ENCODE data around the gene PAK4. TPM values are rescaled to one million over a fixed set of nuclear protein-coding genes. Genes with fewer than 3 reads are reported as not detected.
A peak's percentile ranks its signal among the peaks of the same experiment; 100 is the strongest.
"Not testable (repeated sequence)": the region's sequence is repeated elsewhere in the genome, so short reads cannot be mapped to it uniquely, and the experiment has no call there.

Gene PAK4
- total RNA-seq, 2 experiments from 2014 or later = 2.7 to 6.3 TPM

DNA sequence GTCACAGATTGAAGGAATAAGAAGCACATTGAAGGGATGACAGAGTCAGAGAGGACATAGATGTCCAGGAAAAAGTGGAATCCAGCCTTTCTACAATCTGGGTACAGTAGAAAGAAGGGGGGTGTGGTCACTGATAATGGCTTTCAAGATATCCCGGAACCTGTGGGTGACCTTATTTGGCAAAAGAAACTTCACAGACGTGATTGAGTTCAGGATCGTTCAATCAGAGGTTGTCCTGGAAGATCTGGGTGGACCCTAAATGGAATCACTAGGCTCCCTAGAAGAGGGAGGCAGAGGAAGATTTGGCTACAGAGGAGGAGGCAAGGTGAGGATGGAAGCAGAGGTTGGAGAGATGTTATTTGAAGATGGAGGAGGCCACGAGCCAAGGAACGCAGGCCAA is 91.5 kb downstream of the PAK4 start:
- H3K9me3 Mint-ChIP-seq = no peaks in the 10 kb centered on the region
- Histone ChIP-seq H3K4me1 (ENCODE audit: insufficient read depth, low read length) (peaks cover 6% of the 10 kb centered on the region), H3K9me3 (ENCODE audit: control insufficient read depth in 1 of 2, insufficient read depth in 1 of 2, low read length in 2 of 2) (no peaks in the 10 kb centered on the region), H3K36me3 (ENCODE audit: insufficient read depth, low read length) (no peaks in the 10 kb centered on the region), H3K27me3 (ENCODE audit: control insufficient read depth in 1 of 2, insufficient read depth in 2 of 2, low read length in 2 of 2) (no peaks in the 10 kb centered on the region), H3K4me3 (ENCODE audit: low read length) (no peak overlapping the region), H3K27ac (ENCODE audit: low read depth in 1 of 2, low read length in 2 of 2) (no peak overlapping the region)
- H3K4me3 Mint-ChIP-seq = no peak overlapping the region
- TF ChIP-seq, protein P1, sequence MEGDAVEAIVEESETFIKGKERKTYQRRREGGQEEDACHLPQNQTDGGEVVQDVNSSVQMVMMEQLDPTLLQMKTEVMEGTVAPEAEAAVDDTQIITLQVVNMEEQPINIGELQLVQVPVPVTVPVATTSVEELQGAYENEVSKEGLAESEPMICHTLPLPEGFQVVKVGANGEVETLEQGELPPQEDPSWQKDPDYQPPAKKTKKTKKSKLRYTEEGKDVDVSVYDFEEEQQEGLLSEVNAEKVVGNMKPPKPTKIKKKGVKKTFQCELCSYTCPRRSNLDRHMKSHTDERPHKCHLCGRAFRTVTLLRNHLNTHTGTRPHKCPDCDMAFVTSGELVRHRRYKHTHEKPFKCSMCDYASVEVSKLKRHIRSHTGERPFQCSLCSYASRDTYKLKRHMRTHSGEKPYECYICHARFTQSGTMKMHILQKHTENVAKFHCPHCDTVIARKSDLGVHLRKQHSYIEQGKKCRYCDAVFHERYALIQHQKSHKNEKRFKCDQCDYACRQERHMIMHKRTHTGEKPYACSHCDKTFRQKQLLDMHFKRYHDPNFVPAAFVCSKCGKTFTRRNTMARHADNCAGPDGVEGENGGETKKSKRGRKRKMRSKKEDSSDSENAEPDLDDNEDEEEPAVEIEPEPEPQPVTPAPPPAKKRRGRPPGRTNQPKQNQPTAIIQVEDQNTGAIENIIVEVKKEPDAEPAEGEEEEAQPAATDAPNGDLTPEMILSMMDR (IDR thresholded peaks at IDR 0.05) = no peak
- ChIA-PET CTCF (interaction anchor here (0.6 to 0.7 kb wide), 2 partner anchors 34 to 410 kb away, joined by 3 read pairs; no protein-coding TSS in a partner anchor), POLR2A (no interaction called here)
- intact Hi-C loops (cut with DNase I, micrococcal nuclease) = no loop called here
- no peak for ATAC-seq (ENCODE audit: poor library complexity)
- H3K4me1 Mint-ChIP-seq (ENCODE audit: low read depth) = no peaks in the 10 kb centered on the region
- H3K36me3 Mint-ChIP-seq (ENCODE audit: low read depth) = no peaks in the 10 kb centered on the region
- DNase-seq = no peak
- H3K27ac Mint-ChIP-seq = no peak overlapping the region
- peaks cover 25% of the 10 kb centered on the region for H3K27me3 Mint-ChIP-seq

DNA sequence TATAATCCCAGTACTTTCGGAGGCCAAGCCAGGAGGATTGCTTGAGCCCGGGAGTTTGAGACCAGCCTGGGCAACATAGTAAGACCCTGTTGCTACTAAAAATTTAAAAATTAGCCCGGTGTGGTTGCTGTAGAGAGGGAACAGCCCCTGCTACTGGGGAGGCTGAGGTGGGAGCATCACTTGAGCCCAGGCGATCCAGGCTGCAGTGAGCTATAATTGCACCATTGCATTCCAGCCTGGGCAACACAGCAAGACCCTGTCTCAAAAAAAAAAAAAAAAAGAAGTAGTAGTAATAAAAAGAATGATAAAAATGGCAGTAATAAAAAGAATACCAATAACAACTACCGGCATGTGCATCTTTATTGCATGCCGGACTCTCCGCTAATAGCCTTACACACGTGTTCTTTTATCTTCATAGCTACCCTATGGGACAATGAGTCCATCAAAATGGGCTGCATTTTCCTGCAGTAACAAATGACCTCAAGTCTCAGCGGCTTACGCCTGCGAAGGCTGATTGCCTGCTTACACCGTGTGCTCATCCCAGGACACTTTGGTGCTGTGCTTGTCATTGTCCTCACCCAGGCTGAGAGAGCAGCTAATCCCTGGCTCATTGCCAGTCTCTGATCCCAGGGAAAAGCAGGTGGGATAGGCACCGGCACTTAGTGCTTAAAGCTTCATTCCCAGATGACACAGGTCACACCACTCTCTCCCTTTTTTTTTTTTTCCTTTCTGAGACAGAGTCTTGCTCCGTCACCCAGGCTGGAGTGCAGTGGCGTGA is 92.8 kb downstream of the PAK4 start:
- no peak overlapping the region for H3K4me3 Mint-ChIP-seq
- POLR2A ChIA-PET = no interaction called here

DNA sequence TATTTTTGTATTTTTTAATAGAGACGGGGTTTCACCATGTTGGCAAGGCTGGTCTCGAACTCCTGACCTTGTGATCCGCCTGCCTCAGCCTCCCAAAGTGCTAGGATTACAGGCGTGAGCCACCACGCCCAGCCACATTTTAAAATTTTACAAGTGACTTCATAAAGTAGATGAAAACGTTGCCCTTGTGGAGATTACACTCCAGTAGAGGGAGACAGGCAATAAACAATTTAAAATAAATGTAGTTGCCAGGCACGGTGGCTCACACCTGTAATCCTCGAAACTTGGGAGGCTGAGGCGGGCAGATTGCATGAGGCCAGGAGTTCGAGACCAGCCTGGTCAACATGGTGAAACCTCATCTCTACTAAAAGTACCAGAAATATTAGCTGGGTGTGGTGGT is 93.5 kb downstream of the PAK4 start:
- POLR2A ChIA-PET; intact Hi-C loops (cut with DNase I, micrococcal nuclease); H3K27ac ChIP-seq (ENCODE audit: low read depth in 1 of 2, low read length in 2 of 2); H3K4me3 ChIP-seq (ENCODE audit: low read length); ATAC-seq (ENCODE audit: poor library complexity); H3K27ac Mint-ChIP-seq; H3K4me1 Mint-ChIP-seq (ENCODE audit: low read depth); H3K4me1 ChIP-seq (ENCODE audit: insufficient read depth, low read length); H3K27me3 ChIP-seq (ENCODE audit: control insufficient read depth in 1 of 2, insufficient read depth in 2 of 2, low read length in 2 of 2); H3K36me3 ChIP-seq (ENCODE audit: insufficient read depth, low read length); H3K4me3 Mint-ChIP-seq; H3K36me3 Mint-ChIP-seq (ENCODE audit: low read depth); CTCF ChIA-PET; H3K9me3 Mint-ChIP-seq; H3K9me3 ChIP-seq (ENCODE audit: control insufficient read depth in 1 of 2, insufficient read depth in 1 of 2, low read length in 2 of 2): not testable (repeated sequence)
- DNase-seq = peak in 1 of 14 experiments; percentile 22
- peaks cover 35% of the 10 kb centered on the region for H3K27me3 Mint-ChIP-seq

More for the DNA sequence above, 92.8 kb downstream of the PAK4 start:
- peaks cover 0 to under 1% of the 10 kb centered on the region in 2 experiments for H3K27me3 ChIP-seq (ENCODE audit: control insufficient read depth in 1 of 2, insufficient read depth in 2 of 2, low read length in 2 of 2)
- no peaks in the 10 kb centered on the region for H3K9me3 ChIP-seq (ENCODE audit: control insufficient read depth in 1 of 2, insufficient read depth in 1 of 2, low read length in 2 of 2)
- CTCF ChIA-PET = no interaction called here
- no peaks in the 10 kb centered on the region for H3K9me3 Mint-ChIP-seq
- TF ChIP-seq, protein P1 (IDR thresholded peaks at IDR 0.05) = no peak
- H3K4me1 Mint-ChIP-seq (ENCODE audit: low read depth) = no peaks in the 10 kb centered on the region
- no peaks in the 10 kb centered on the region for H3K36me3 ChIP-seq (ENCODE audit: insufficient read depth, low read length)
- H3K4me1 ChIP-seq (ENCODE audit: insufficient read depth, low read length) = peaks cover 2% of the 10 kb centered on the region
- H3K4me3 ChIP-seq (ENCODE audit: low read length) = no peak overlapping the region
- H3K27me3 Mint-ChIP-seq = peaks cover 31% of the 10 kb centered on the region
- H3K36me3 Mint-ChIP-seq (ENCODE audit: low read depth) = no peaks in the 10 kb centered on the region
- H3K27ac Mint-ChIP-seq = no peak overlapping the region
- ATAC-seq (ENCODE audit: poor library complexity) (no peak), DNase-seq (no peak)
- H3K27ac ChIP-seq (ENCODE audit: low read depth in 1 of 2, low read length in 2 of 2) = no peak overlapping the region
- intact Hi-C loops (cut with DNase I, micrococcal nuclease) = no loop called here

All from CD4-positive, alpha-beta T cell (primary cell).